DOHH2 (cell line): ENCODE data around the gene OVCA2.

ENCODE experiments used
- CTCF ChIP-seq: fragments of 200-600 bp; sonication (generic); IDR thresholded peaks from one replicate; pipeline ENCODE4 v1.5.1; 2014; ENCODE audit warnings: antibody characterized with exemption, mild to moderate bottlenecking, low read depth, low read length; ENCODE audit not compliant: poor library complexity, severe bottlenecking
- EZH2phosphoT487 ChIP-seq: fragments of 200-600 bp; sonication (generic); IDR thresholded peaks from 2 replicates; pipeline ENCODE4 v1.6.1; 2017; ENCODE audit warnings: borderline replicate concordance, mild to moderate bottlenecking, antibody characterized with exemption, low read length, moderate library complexity, mixed read lengths

GRCh38 chr17:2028737-2029136 is 13.1 kb upstream of the OVCA2 start:
- no peak for TF ChIP-seq CTCF
- no peak for TF ChIP-seq EZH2phosphoT487
